Right lobe of liver (tissue), 4 donors: ENCODE measurements around the gene FBP1.

ENCODE experiments used
- CTCF ChIP-seq, 4 donors: fragments of 200-600 bp in 3 of 4; fragments of 450-650 bp in 1 of 4; IDR thresholded peaks; one replicate each; pipeline versions ENCODE4 v1.5.1 to v1.8.0; 2016 to 2022; ENCODE audit warnings: antibody characterized with exemption in 4 of 4, mild to moderate bottlenecking in 2 of 4
- POLR2A ChIP-seq: fragments of 450-650 bp; IDR thresholded peaks from one replicate; pipeline ENCODE4 v1.6.1; 2017; ENCODE audit warnings: antibody characterized with exemption, mild to moderate bottlenecking
- donor health status: DM: no; HTN: no; CAD: no.
- donor health status: DM: no; HTN: no; CAD: no.
- donor health status: DM: no; HTN: yes; CAD: no.

GRCh38 chr9:94639061-94639998, at the start of gene FBP1:
- TF ChIP-seq CTCF (IDR thresholded peaks at IDR 0.05) = no peak
- TF ChIP-seq POLR2A = peak; percentile 84
